K562 (cell line): ENCODE measurements around the gene DHX58. TPM values are rescaled to one million over a fixed set of nuclear protein-coding genes. Genes with fewer than 3 reads are reported as not detected.

Source experiments
- ARID3B ChIP-seq: fragments of 250-450 bp; sonication (Bioruptor Pico); IDR thresholded peaks from 2 replicates; pipeline ENCODE4 v1.4.0; 2020; ENCODE audit warnings: borderline replicate concordance
- CHD4 ChIP-seq: fragments of 200-600 bp; sonication (generic); IDR thresholded peaks from 3 replicates; pipeline ENCODE4 v1.6.1; 2012; ENCODE audit warnings: low read depth, mild to moderate bottlenecking, mixed read lengths, low read length, inconsistent platforms; ENCODE audit not compliant: insufficient read depth, insufficient replicate concordance, poor library complexity, severe bottlenecking
- FOS ChIP-seq: IDR thresholded peaks from 3 replicates; pipeline ENCODE4 v1.6.1; 2011; ENCODE audit not compliant: insufficient read length; ENCODE audit errors: extremely low read depth
- FOXJ2 ChIP-seq: fragments of 200-800 bp; sonication (Bioruptor generic); IDR thresholded peaks from 2 replicates; pipeline ENCODE4 v1.6.1; 2016; ENCODE audit warnings: missing genetic modification characterization, missing compliant biosample characterization
- GABPA ChIP-seq: fragments of 200-800 bp; sonication (Bioruptor generic); conservative IDR thresholded peaks from 2 replicates; pipeline ENCODE4 v1.6.1; 2016; ENCODE audit warnings: low read depth, missing genetic modification characterization, missing compliant biosample characterization
- HNRNPH1 ChIP-seq: fragments of 200-400 bp; formaldehyde crosslinking; optimal IDR thresholded peaks from 2 replicates; pipeline ENCODE3; 2017; ENCODE audit warnings: low read depth, mild to moderate bottlenecking, low read length, moderate library complexity
- MLLT1 ChIP-seq, 2 experiments: fragments of 450-650 bp; IDR thresholded peaks; 2 replicates each; pipeline ENCODE4 v1.6.1; 2016
- SAFB2 ChIP-seq: fragments of 200-400 bp; formaldehyde crosslinking; IDR thresholded peaks from 2 replicates; pipeline ENCODE4 v1.6.1; 2018; ENCODE audit warnings: borderline replicate concordance, low read length, low read depth, moderate library complexity; ENCODE audit not compliant: severe bottlenecking
- SLC30A9 ChIP-seq: fragments of 250-450 bp; sonication (Bioruptor Pico); IDR thresholded peaks from 2 replicates; pipeline ENCODE4 v1.8.0; 2022; ENCODE audit warnings: mild to moderate bottlenecking, moderate library complexity
- TAF15 ChIP-seq: fragments of 200-400 bp; formaldehyde crosslinking; IDR thresholded peaks from 2 replicates; pipeline ENCODE4 v1.6.1; 2017; ENCODE audit warnings: mild to moderate bottlenecking, low read depth, low read length, moderate library complexity
- TFAM ChIP-seq: fragments of 250-450 bp; sonication (Bioruptor Pico); conservative IDR thresholded peaks from 2 replicates; pipeline ENCODE4 v1.5.0; 2021; ENCODE audit warnings: mild to moderate bottlenecking, moderate library complexity
- THRAP3 ChIP-seq: fragments of 450-650 bp; IDR thresholded peaks from 2 replicates; pipeline ENCODE4 v1.6.1; 2016; ENCODE audit warnings: mild to moderate bottlenecking, inconsistent platforms, borderline replicate concordance
- ZBTB8A ChIP-seq: fragments of 450-650 bp; IDR thresholded peaks from 2 replicates; pipeline ENCODE4 v1.6.1; 2018; ENCODE audit warnings: mild to moderate bottlenecking, moderate library complexity; ENCODE audit not compliant: partially characterized antibody
- polyA plus RNA-seq, 8 experiments: library from polyadenylated mRNA; depleted of rRNA in 4 of 8; stranded (reverse) in 5 of 8; unstranded in 3 of 8; fragments of >200 nt; fragmentation: Nextera tagmentation in 2 of 8; fragmentation: Illumina TruSeq in 1 of 8; extraction: Ambion mirVana in 2 of 8; extraction: Trizol in 1 of 8; gene quantifications; 2 replicates each; pipeline versions ENCODE4 v1.2.1 to v1.2.3, GENCODE V29; 2011 to 2014; ENCODE audit warnings: inconsistent platforms in 1 of 8, missing spikeins in 1 of 8
- total RNA-seq, 7 experiments: library from RNA; depleted of rRNA in 6 of 7; stranded (reverse); fragments of >200 nt in 6 of 7; fragmentation: Illumina TruSeq in 2 of 7; extraction: Trizol in 2 of 7; gene quantifications; 2 replicates each; pipeline versions ENCODE4 v1.2.1 to v1.2.3, GENCODE V29; 2011 to 2021; ENCODE audit warnings: low replicate concordance in 1 of 7
- TF ChIP-seq, protein P1 (sequence below): fragments of 150-350 bp; conservative IDR thresholded peaks from 2 replicates; pipeline ENCODE4 v1.6.1; 2014; ENCODE audit warnings: low read length
- TF ChIP-seq, protein P2 (sequence below): fragments of 250-450 bp; sonication (Bioruptor Pico); IDR thresholded peaks from 2 replicates; pipeline ENCODE4 v1.4.0; 2020

DHX58 gene
- total and polyA plus RNA-seq, 9 of the 15 experiments (the other 6 are each of a cell fraction or from before 2014, with no cell fraction given) = 0.15 to 3.0 (median 1.4) TPM

DNA sequence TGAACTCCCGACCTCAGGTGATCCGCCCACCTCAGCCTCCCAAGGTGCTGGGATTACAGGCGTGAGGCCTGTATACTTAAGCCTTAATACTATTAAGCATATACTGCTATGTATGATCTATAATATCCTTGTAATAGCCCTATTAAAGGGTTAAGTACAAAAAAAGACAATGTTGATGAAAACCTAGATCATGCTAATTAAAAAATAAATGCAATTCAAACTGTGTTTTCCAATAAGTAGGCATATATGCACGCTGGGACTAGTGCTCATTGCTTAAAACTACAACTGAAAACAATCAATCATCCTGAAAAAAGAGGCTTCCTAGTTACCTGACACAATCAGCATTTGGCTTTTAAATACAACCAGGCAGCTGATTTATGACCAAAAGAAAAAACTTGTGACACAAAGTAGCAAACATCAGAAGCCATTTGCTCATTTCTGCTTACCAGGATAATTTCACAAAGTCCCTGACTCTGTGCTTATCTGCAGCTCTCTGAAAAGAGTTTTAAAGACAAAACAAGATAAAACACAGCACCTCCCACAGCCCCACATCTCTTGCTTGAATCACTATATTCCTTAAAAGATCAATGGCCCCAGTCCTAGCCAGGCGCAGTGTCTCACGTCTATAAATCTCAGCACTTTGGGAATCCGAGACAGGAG lies 25.3 kb downstream of the DHX58 start (continued):
- TF ChIP-seq, protein P1, sequence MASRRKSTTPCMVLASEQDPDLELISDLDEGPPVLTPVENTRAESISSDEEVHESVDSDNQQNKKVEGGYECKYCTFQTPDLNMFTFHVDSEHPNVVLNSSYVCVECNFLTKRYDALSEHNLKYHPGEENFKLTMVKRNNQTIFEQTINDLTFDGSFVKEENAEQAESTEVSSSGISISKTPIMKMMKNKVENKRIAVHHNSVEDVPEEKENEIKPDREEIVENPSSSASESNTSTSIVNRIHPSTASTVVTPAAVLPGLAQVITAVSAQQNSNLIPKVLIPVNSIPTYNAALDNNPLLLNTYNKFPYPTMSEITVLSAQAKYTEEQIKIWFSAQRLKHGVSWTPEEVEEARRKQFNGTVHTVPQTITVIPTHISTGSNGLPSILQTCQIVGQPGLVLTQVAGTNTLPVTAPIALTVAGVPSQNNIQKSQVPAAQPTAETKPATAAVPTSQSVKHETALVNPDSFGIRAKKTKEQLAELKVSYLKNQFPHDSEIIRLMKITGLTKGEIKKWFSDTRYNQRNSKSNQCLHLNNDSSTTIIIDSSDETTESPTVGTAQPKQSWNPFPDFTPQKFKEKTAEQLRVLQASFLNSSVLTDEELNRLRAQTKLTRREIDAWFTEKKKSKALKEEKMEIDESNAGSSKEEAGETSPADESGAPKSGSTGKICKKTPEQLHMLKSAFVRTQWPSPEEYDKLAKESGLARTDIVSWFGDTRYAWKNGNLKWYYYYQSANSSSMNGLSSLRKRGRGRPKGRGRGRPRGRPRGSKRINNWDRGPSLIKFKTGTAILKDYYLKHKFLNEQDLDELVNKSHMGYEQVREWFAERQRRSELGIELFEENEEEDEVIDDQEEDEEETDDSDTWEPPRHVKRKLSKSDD = no peak
- TF ChIP-seq GABPA (tag) (no peak), TAF15 (no peak), TFAM (CRISPR knock-in tag) (no peak), FOXJ2 (tag) (no peak), HNRNPH1 (no peak), SLC30A9 (no peak), FOS (no peak), ZBTB8A (no peak), THRAP3 (no peak), SAFB2 (no peak), CHD4 (no peak), MLLT1 (IDR thresholded peaks at IDR 0.05) (no peak), ARID3B (CRISPR knock-in tag) (no peak)
- TF ChIP-seq, protein P2, sequence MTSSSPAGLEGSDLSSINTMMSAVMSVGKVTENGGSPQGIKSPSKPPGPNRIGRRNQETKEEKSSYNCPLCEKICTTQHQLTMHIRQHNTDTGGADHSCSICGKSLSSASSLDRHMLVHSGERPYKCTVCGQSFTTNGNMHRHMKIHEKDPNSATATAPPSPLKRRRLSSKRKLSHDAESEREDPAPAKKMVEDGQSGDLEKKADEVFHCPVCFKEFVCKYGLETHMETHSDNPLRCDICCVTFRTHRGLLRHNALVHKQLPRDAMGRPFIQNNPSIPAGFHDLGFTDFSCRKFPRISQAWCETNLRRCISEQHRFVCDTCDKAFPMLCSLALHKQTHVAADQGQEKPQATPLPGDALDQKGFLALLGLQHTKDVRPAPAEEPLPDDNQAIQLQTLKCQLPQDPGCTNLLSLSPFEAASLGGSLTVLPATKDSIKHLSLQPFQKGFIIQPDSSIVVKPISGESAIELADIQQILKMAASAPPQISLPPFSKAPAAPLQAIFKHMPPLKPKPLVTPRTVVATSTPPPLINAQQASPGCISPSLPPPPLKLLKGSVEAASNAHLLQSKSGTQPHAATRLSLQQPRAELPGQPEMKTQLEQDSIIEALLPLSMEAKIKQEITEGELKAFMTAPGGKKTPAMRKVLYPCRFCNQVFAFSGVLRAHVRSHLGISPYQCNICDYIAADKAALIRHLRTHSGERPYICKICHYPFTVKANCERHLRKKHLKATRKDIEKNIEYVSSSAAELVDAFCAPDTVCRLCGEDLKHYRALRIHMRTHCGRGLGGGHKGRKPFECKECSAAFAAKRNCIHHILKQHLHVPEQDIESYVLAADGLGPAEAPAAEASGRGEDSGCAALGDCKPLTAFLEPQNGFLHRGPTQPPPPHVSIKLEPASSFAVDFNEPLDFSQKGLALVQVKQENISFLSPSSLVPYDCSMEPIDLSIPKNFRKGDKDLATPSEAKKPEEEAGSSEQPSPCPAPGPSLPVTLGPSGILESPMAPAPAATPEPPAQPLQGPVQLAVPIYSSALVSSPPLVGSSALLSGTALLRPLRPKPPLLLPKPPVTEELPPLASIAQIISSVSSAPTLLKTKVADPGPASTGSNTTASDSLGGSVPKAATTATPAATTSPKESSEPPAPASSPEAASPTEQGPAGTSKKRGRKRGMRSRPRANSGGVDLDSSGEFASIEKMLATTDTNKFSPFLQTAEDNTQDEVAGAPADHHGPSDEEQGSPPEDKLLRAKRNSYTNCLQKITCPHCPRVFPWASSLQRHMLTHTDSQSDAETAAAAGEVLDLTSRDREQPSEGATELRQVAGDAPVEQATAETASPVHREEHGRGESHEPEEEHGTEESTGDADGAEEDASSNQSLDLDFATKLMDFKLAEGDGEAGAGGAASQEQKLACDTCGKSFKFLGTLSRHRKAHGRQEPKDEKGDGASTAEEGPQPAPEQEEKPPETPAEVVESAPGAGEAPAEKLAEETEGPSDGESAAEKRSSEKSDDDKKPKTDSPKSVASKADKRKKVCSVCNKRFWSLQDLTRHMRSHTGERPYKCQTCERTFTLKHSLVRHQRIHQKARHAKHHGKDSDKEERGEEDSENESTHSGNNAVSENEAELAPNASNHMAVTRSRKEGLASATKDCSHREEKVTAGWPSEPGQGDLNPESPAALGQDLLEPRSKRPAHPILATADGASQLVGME (CRISPR knock-in tag) = no peak
